Measurements from ENCODE around the gene PADI1.

PADI1 gene

GRCh38 chr1:17207966-17208418 lies 3.1 kb downstream of the PADI1 start (continued):
- TF ChIP-seq TSHZ1 (tag by site-specific recombination; IDR thresholded peaks at IDR 0.05; ENCODE audit: borderline replicate concordance) (peak; percentile 68; the same call in 1 of the 2 replicates), ZNF704 (tag by site-specific recombination; IDR thresholded peaks at IDR 0.05) (no peak), ZNF501 (tag by site-specific recombination; IDR thresholded peaks at IDR 0.05) (no peak), ZBTB17 (tag by site-specific recombination; IDR thresholded peaks at IDR 0.05) (no peak), ZNF223 (tag by site-specific recombination; IDR thresholded peaks at IDR 0.05) (no peak), SP2 (tag by site-specific recombination; IDR thresholded peaks at IDR 0.05) (peak; percentile 24; the same call in 1 of the 2 replicates), ZNF701 (tag by site-specific recombination; IDR thresholded peaks at IDR 0.05) (no peak), ZNF76 (tag by site-specific recombination; IDR thresholded peaks at IDR 0.05; ENCODE audit: borderline replicate concordance, low read depth) (0 out of 2 replicates have a peak, but pooled peaks have one; percentile 18), ZSCAN4 (tag by site-specific recombination; IDR thresholded peaks at IDR 0.05) (no peak), ZSCAN23 (tag by site-specific recombination; IDR thresholded peaks at IDR 0.05) (0 out of 2 replicates have a peak, but pooled peaks have one; percentile 42), ZBTB7A (tag by site-specific recombination; IDR thresholded peaks at IDR 0.05; ENCODE audit: low read depth) (no peak), BCL11A (tag by site-specific recombination; IDR thresholded peaks at IDR 0.05; ENCODE audit: low read depth) (peak; percentile 33; the same call in 1 of the 2 replicates), HOXA7 (CRISPR knock-in tag; IDR thresholded peaks at IDR 0.05; ENCODE audit: borderline replicate concordance) (no peak), ZNF558 (tag by site-specific recombination; IDR thresholded peaks at IDR 0.05) (0 out of 2 replicates have a peak, but pooled peaks have one; percentile 32), ZBTB21 (tag by site-specific recombination; IDR thresholded peaks at IDR 0.05) (peak; percentile 91), ZNF24 (tag by site-specific recombination; IDR thresholded peaks at IDR 0.05) (peak; percentile 92), ZNF10 (tag by site-specific recombination; IDR thresholded peaks at IDR 0.05) (peak; percentile 12; the same call in 1 of the 2 replicates), ZNF654 (tag by site-specific recombination; IDR thresholded peaks at IDR 0.05; ENCODE audit: low read depth) (no peak), ZNF561 (tag by site-specific recombination; IDR thresholded peaks at IDR 0.05; ENCODE audit: borderline replicate concordance) (no peak), EGR2 (tag by site-specific recombination; IDR thresholded peaks at IDR 0.05; ENCODE audit: low read depth) (0 out of 2 replicates have a peak, but pooled peaks have one; percentile 5), PBX3 (CRISPR knock-in tag; IDR thresholded peaks at IDR 0.05) (no peak), ZNF658 (tag by site-specific recombination; IDR thresholded peaks at IDR 0.05) (no peak), ZNF529 (tag by site-specific recombination; IDR thresholded peaks at IDR 0.05; ENCODE audit: insufficient replicate concordance) (no peak), ZBTB6 (tag by site-specific recombination; IDR thresholded peaks at IDR 0.05) (no peak)
- TF ChIP-seq, protein P1, sequence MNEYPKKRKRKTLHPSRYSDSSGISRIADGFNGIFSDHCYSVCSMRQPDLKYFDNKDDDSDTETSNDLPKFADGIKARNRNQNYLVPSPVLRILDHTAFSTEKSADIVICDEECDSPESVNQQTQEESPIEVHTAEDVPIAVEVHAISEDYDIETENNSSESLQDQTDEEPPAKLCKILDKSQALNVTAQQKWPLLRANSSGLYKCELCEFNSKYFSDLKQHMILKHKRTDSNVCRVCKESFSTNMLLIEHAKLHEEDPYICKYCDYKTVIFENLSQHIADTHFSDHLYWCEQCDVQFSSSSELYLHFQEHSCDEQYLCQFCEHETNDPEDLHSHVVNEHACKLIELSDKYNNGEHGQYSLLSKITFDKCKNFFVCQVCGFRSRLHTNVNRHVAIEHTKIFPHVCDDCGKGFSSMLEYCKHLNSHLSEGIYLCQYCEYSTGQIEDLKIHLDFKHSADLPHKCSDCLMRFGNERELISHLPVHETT (tag by site-specific recombination; IDR thresholded peaks at IDR 0.05): peak; percentile 87
- TF ChIP-seq, protein P2, sequence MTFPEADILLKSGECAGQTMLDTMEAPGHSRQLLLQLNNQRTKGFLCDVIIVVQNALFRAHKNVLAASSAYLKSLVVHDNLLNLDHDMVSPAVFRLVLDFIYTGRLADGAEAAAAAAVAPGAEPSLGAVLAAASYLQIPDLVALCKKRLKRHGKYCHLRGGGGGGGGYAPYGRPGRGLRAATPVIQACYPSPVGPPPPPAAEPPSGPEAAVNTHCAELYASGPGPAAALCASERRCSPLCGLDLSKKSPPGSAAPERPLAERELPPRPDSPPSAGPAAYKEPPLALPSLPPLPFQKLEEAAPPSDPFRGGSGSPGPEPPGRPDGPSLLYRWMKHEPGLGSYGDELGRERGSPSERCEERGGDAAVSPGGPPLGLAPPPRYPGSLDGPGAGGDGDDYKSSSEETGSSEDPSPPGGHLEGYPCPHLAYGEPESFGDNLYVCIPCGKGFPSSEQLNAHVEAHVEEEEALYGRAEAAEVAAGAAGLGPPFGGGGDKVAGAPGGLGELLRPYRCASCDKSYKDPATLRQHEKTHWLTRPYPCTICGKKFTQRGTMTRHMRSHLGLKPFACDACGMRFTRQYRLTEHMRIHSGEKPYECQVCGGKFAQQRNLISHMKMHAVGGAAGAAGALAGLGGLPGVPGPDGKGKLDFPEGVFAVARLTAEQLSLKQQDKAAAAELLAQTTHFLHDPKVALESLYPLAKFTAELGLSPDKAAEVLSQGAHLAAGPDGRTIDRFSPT (tag by site-specific recombination; IDR thresholded peaks at IDR 0.05): peak; percentile 82; the same call in 1 of the 2 replicates
- TF ChIP-seq, protein P3, sequence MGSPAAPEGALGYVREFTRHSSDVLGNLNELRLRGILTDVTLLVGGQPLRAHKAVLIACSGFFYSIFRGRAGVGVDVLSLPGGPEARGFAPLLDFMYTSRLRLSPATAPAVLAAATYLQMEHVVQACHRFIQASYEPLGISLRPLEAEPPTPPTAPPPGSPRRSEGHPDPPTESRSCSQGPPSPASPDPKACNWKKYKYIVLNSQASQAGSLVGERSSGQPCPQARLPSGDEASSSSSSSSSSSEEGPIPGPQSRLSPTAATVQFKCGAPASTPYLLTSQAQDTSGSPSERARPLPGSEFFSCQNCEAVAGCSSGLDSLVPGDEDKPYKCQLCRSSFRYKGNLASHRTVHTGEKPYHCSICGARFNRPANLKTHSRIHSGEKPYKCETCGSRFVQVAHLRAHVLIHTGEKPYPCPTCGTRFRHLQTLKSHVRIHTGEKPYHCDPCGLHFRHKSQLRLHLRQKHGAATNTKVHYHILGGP (tag by site-specific recombination; IDR thresholded peaks at IDR 0.05): no peak

Data from HEK293 (cell line).